T-cell (primary cell): ENCODE measurements around the gene FNDC10. TPM values are rescaled to one million over a fixed set of nuclear protein-coding genes. Genes with fewer than 3 reads are reported as not detected.
"Not testable (repeated sequence)": the region's sequence is repeated elsewhere in the genome, so short reads cannot be mapped to it uniquely, and the experiment has no call there.

ENCODE experiments used
- ATAC-seq, 4 experiments: fragments of 200-7000 bp in 3 of 4; fragments of 150-1000 bp in 1 of 4; cut with Tn5 transposase; replicated peaks in 1 of 4; 1 replicate in 3 of 4; 2 replicates in 1 of 4; pipeline ENCODE4 v1.10.0; 2021; ENCODE audit warnings: moderate library complexity in 3 of 4, mild to moderate bottlenecking in 2 of 4, moderate number of reproducible peaks in 1 of 4
- CTCF ChIA-PET, 2 donors: fragments of 300-600 bp; sonication (Branson Sonifier 250); formaldehyde crosslinking; loops; one replicate each; lab custom pipeline; 2022; ENCODE audit warnings: antibody characterized with exemption in 2 of 2; lab: Charles Lee
- POLR2A ChIA-PET, 2 donors: fragments of 300-600 bp; sonication (Branson Sonifier 250); formaldehyde crosslinking; loops; one replicate each; lab custom pipeline; 2022; ENCODE audit warnings: antibody characterized with exemption in 2 of 2; lab: Charles Lee
- DNase-seq, 35 experiments: peaks; one replicate each; pipeline versions ENCODE4 v3.0.0 to v3.0.0-alpha.2; 2013 to 2023
- H3K27ac ChIP-seq: one replicate; pipeline ENCODE4 v1.5.1; 2013; ENCODE audit warnings: low read length
- H3K27me3 ChIP-seq, 2 experiments: replicated peaks in 1 of 2; 1 replicate in 1 of 2; 2 replicates in 1 of 2; pipeline versions ENCODE4 v1.6.1 to v1.7.0; 2013; ENCODE audit warnings: low read length in 1 of 2, mixed read lengths in 1 of 2; ENCODE audit not compliant: control insufficient read depth in 2 of 2, insufficient read depth in 2 of 2; ENCODE audit errors: extremely low read depth in 1 of 2
- H3K36me3 ChIP-seq, 2 donors: 1 replicate in 1 of 2; 2 replicates in 1 of 2; pipeline versions ENCODE4 v1.6.1 to v1.7.0; 2013; ENCODE audit warnings: low read length in 1 of 2; ENCODE audit not compliant: control insufficient read depth in 2 of 2, insufficient read depth in 1 of 2; ENCODE audit errors: extremely low read depth in 1 of 2
- H3K4me1 ChIP-seq, 2 experiments: 1 replicate in 1 of 2; 2 replicates in 1 of 2; pipeline versions ENCODE4 v1.6.1 to v1.7.0; 2013; ENCODE audit warnings: low read length in 2 of 2, mixed read lengths in 1 of 2; ENCODE audit not compliant: insufficient read depth in 2 of 2, control insufficient read depth in 1 of 2; ENCODE audit errors: extremely low read depth in 1 of 2
- H3K4me3 ChIP-seq, 2 donors: 1 replicate in 1 of 2; 2 replicates in 1 of 2; pipeline versions ENCODE4 v1.5.1 to v1.7.0; 2013; ENCODE audit warnings: mild to moderate bottlenecking in 2 of 2, low read length in 1 of 2, moderate library complexity in 1 of 2; ENCODE audit not compliant: control insufficient read depth in 1 of 2; ENCODE audit errors: extremely low read depth in 1 of 2
- H3K9me3 ChIP-seq: 2 replicates; pipeline ENCODE4 v1.7.0; 2013
- H3K27ac Mint-ChIP-seq, 2 donors: one replicate each; pipeline ENCODE4 v1.8.0; 2020 to 2021; ENCODE audit warnings: mild to moderate bottlenecking in 2 of 2, mixed read lengths in 2 of 2
- H3K27me3 Mint-ChIP-seq, 2 donors: one replicate each; pipeline ENCODE4 v1.8.0; 2021 to 2022; ENCODE audit warnings: mixed read lengths in 2 of 2
- H3K36me3 Mint-ChIP-seq: one replicate; pipeline ENCODE4 v1.8.0; 2021; ENCODE audit warnings: mixed read lengths
- H3K4me1 Mint-ChIP-seq, 3 donors: one replicate each; pipeline ENCODE4 v1.8.0; 2020 to 2022; ENCODE audit warnings: mixed read lengths in 3 of 3, mild to moderate bottlenecking in 1 of 3
- H3K4me3 Mint-ChIP-seq, 3 donors: one replicate each; pipeline ENCODE4 v1.8.0; 2020 to 2022; ENCODE audit warnings: mild to moderate bottlenecking in 3 of 3, mixed read lengths in 3 of 3, moderate library complexity in 3 of 3
- H3K9me3 Mint-ChIP-seq, 3 donors: one replicate each; pipeline ENCODE4 v1.8.0; 2020 to 2022; ENCODE audit warnings: mixed read lengths in 3 of 3
- WGBS: methylation state at CpG from one replicate; pipeline ENCODE4 v1.1.5; 2013; ENCODE audit warnings: missing lambda C conversion rate; ENCODE audit not compliant: insufficient coverage; 5-methylcytosine and 5-hydroxymethylcytosine counted together
- total RNA-seq, 35 experiments: library from RNA in 6 of 35; stranded (reverse) in 6 of 35; fragments of 120-200 nt in 1 of 35; gene quantifications; one replicate each; pipeline versions ENCODE4 v1.2.1 to v1.2.4 and lab custom pipeline; 2013 to 2026

The FNDC10 gene
- total RNA-seq = 1 to 10 TPM; 2.1 to 6.3 (median 5.9) TPM
- 0.92 TPM for total RNA-seq (2013)
- total RNA-seq (lab: John Stamatoyannopoulos, UW) = 0.76 to 4.9 (median 2.7) reads per million in 29 experiments

DNA sequence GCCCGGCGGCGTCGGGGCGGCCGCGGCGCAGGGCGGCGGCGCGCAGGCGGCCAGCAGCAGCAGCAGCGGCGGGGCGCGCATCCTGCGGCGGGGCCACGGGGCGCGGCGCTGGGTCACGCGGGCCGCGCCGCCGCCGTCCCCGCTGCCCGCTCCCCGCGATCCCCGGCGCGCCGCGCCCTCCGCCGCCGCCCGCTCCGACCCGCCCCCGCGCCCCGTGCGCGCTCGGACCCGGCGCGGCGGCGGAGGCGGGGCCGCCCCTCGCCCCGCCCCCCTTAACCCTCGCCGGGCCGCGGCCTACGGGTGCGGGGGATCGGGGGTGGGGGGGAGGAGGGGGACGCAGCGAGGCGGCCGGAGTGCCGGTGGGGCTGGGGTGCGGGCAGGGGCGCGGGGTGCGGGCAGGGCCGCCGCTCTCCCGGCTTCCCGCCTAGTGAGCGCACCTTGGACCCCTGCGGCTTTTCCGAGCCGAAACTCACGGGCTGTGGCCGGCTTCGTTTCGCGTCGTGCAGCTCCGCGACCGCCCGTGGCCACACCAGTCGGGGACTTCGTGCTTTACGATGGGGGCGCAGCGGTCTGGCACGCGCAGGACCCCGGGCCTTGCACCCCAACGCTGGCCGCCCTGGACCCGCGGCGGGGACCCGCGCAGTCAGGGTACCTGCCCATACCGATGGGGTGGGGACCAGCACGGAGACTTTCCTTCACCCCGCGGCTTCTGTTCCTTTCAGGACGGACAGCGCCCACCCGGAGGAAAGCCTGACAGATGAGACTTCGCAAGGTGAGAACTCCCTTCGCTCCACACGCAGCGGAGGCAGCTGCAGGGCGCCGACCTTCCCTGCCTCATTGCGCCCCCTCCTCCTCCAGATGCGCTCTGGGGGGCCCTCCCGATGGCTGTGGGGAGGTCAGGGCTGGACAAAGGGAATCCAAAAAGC lies at the start of gene FNDC10:
Gene FNDC10 (minus strand): TSS at position 201 of the 926 bp plus-strand sequence. CDS start 120 bp downstream, at position 81.
- Histone ChIP-seq H3K27ac (no peak within 1 kb of the TSS), H3K4me1 (peaks cover 6 to 22% of the 10 kb centered on the region in 2 experiments), H3K27me3 (peaks cover 0 to 31% of the 10 kb centered on the region in 2 experiments), H3K9me3 (no peaks in the 10 kb centered on the region), H3K4me3 (peak within 1 kb of the TSS in 1 of 2 donors; percentile 59), H3K36me3 (no peaks in the 10 kb centered on the region)
- CTCF ChIA-PET = no interaction called here
- Mint-ChIP-seq H3K4me3 (peak within 1 kb of the TSS; percentile 72 to 83 (median 80)), H3K4me1 (peaks cover 7 to 13% (median 12%) of the 10 kb centered on the region in 3 donors), H3K36me3 (no peaks in the 10 kb centered on the region), H3K27me3 (peaks cover 0 to 6% of the 10 kb centered on the region in 2 donors), H3K27ac (peak within 1 kb of the TSS; percentile 61 to 73), H3K9me3 (no peaks in the 10 kb centered on the region)
- 7% methylated on average over 76 of the region's 125 CpGs for WGBS
- ATAC-seq (peak in 3 of 4 experiments; percentile 3 to 59 (median 18)), DNase-seq (no peak)
- POLR2A ChIA-PET = no interaction called here

GRCh38 chr1:1648265-1648664 lies 48.3 kb upstream of the FNDC10 start:
- ATAC-seq, H3K9me3 ChIP-seq, H3K4me1 ChIP-seq, H3K4me1 Mint-ChIP-seq, H3K4me3 Mint-ChIP-seq, H3K4me3 ChIP-seq, H3K27ac Mint-ChIP-seq, H3K27me3 Mint-ChIP-seq, POLR2A ChIA-PET, H3K27me3 ChIP-seq, H3K27ac ChIP-seq, H3K9me3 Mint-ChIP-seq, CTCF ChIA-PET, DNase-seq: not testable (repeated sequence)
- WGBS = 98% methylated on average over 11 of the region's 11 CpGs
- peaks cover 7 to 43% of the 10 kb centered on the region in 2 donors for H3K36me3 ChIP-seq
- peaks cover 46% of the 10 kb centered on the region for H3K36me3 Mint-ChIP-seq

- H3K4me1 ChIP-seq, POLR2A ChIA-PET, H3K9me3 Mint-ChIP-seq, ATAC-seq, CTCF ChIA-PET, DNase-seq, H3K27ac Mint-ChIP-seq, H3K27me3 Mint-ChIP-seq, H3K4me3 Mint-ChIP-seq, H3K9me3 ChIP-seq, H3K4me1 Mint-ChIP-seq, H3K27ac ChIP-seq, H3K27me3 ChIP-seq, H3K4me3 ChIP-seq: not testable (repeated sequence)
- H3K36me3 ChIP-seq = peaks cover 7 to 43% of the 10 kb centered on the region in 2 donors
- H3K36me3 Mint-ChIP-seq = peaks cover 46% of the 10 kb centered on the region
- 95% methylated on average over 6 of the region's 17 CpGs for WGBS
Measured at GRCh38 chr1:1647567-1648241, 47.8 kb upstream of the FNDC10 start.

GRCh38 chr1:1646326-1646725 lies 46.4 kb upstream of the FNDC10 start:
- DNase-seq, H3K4me3 Mint-ChIP-seq, H3K4me1 ChIP-seq, H3K27me3 ChIP-seq, CTCF ChIA-PET, H3K4me1 Mint-ChIP-seq, H3K27me3 Mint-ChIP-seq, H3K4me3 ChIP-seq, H3K27ac ChIP-seq, H3K9me3 Mint-ChIP-seq, POLR2A ChIA-PET, ATAC-seq, H3K27ac Mint-ChIP-seq, H3K9me3 ChIP-seq: not testable (repeated sequence)
- WGBS = 100% methylated on average over 1 of the region's 5 CpGs
- H3K36me3 ChIP-seq = peaks cover 3 to 32% of the 10 kb centered on the region in 2 donors
- peaks cover 35% of the 10 kb centered on the region for H3K36me3 Mint-ChIP-seq

DNA sequence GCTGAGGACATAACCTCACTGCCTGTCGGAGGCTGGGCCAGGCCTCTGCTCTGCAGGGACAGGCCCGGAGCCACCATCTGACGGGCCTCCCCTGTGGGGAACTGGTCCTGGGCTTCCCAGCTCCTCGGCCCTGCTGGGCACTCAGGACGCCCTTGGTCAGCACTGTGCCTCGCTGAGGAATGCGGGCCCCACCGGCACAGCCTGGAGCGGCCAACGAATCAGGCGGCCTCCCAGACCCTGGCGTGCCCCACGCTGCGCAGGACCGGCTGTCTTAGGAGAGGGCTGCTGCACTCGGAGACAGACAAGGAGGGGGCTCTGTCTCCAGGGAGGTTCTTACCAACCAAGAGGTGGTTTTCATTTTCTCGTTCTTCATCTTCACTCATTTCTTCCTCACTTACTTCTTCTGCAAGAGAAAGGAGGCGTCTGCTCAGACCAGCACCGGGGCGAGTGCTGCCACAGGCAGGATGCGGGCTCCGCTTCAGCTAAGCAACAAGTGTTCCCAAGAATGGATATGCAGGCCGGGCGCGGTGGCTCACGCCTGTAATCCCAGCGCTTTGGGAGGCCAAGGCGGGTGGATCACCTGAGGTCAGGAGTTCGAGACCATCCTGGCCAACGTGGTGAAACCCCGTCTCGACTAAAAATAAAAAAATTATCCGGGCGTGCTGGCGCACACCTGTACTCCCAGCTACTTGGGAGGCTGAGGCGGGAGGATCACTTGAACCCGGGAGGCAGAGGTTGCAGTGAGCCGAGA lies 41.0 kb upstream of the FNDC10 start:
- H3K4me1 Mint-ChIP-seq, DNase-seq, H3K27ac ChIP-seq, H3K4me3 ChIP-seq, H3K4me1 ChIP-seq, H3K9me3 ChIP-seq, H3K27ac Mint-ChIP-seq, ATAC-seq, H3K36me3 Mint-ChIP-seq, H3K4me3 Mint-ChIP-seq, H3K27me3 ChIP-seq, CTCF ChIA-PET, H3K27me3 Mint-ChIP-seq, H3K9me3 Mint-ChIP-seq, POLR2A ChIA-PET: not testable (repeated sequence)
- H3K36me3 ChIP-seq = peaks cover 0 to 11% of the 10 kb centered on the region in 2 donors
- 95% methylated on average over 14 of the region's 38 CpGs for WGBS

DNA sequence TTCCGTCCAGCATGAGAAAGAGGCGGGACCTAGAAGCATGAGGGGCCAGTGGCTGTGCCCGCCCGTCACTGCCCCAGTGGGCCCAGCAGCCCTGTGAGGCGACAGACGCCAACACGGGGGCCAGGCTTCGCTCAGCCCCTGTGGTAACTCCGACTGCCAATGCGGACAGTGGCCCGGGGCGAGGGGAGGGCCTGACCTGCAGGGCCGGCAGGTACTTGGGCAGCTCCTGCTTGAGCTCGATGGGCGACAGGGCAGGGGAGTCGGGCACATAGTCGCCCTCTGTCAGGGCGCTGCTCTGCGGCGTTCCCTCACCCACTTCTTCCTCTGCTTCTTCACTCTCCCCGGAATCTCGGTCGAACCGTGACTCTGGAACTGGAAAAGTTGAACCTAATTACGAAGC lies 40.1 kb upstream of the FNDC10 start:
- H3K27me3 Mint-ChIP-seq, H3K9me3 ChIP-seq, DNase-seq, H3K27ac Mint-ChIP-seq, POLR2A ChIA-PET, H3K27ac ChIP-seq, H3K36me3 Mint-ChIP-seq, H3K4me3 Mint-ChIP-seq, CTCF ChIA-PET, H3K27me3 ChIP-seq, H3K4me1 Mint-ChIP-seq, H3K4me1 ChIP-seq, H3K9me3 Mint-ChIP-seq, H3K4me3 ChIP-seq, ATAC-seq: not testable (repeated sequence)
- whole genome bisulfite sequencing = no CpG with 5 or more reads among the region's 25 CpGs
- H3K36me3 ChIP-seq = peaks cover 0 to 11% of the 10 kb centered on the region in 2 donors
